GM12878 (cell line): Measurements from ENCODE around the gene PINLYP.

Experiments used
- EP300 ChIP-seq, 2 experiments: fragments of 150-350 bp in 1 of 2; IDR thresholded peaks; 2 replicates each; pipeline ENCODE4 v1.6.1; 2011 to 2012; ENCODE audit warnings: low read depth in 2 of 2, low read length in 2 of 2, borderline replicate concordance in 1 of 2, improper control_type of control experiment in 1 of 2, inconsistent platforms in 1 of 2; ENCODE audit not compliant: control insufficient read depth in 1 of 2
- MYC ChIP-seq: IDR thresholded peaks from 2 replicates; pipeline ENCODE4 v1.6.1; 2011; ENCODE audit warnings: mild to moderate bottlenecking, low read length, moderate library complexity, inconsistent platforms; ENCODE audit not compliant: insufficient read depth, insufficient replicate concordance, insufficient read length, severe bottlenecking

DNA sequence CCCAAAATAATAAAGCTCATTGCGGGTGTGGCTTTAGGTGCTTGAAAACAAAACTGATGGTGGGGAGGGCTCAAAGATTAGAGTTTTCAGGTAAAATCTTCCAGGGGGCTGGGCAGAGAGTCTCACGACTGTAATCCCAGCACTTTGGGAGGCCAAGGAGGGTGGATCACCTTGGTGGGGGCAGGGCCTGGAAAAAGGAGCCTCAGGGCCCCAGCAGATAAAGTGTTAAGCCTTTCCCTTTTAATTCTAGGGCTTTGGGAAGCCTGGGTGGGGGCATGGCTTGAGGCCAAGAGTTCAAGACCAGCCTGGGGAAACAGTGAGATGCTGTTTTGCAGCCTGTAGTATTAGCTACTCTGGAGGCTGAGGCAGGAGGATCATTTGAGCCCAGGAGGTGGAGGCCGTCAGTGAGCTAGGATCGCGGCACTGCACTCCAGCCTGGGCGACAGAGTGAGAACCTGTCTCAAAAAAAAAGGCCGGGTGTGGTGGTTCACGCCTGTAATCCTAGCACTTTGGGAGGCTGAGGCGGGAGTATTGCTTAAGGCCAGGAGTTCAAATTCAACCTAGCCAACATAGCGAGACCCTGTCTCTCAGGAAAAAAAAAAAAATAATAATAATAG is 18.6 kb downstream of the PINLYP start:
- no peak for TF ChIP-seq MYC
- TF ChIP-seq EP300 (IDR thresholded peaks at IDR 0.05; ENCODE audit: borderline replicate concordance in 1 of 2, control insufficient read depth in 1 of 2, low read depth in 2 of 2, low read length in 2 of 2), result no peak
